SU-DHL-6 (cell line): ENCODE results near the gene NDUFB10.

Experiments
- EZH2phosphoT487 ChIP-seq: fragments of 200-600 bp; sonication (generic), shearing (Covaris generic); conservative IDR thresholded peaks from 2 replicates; pipeline ENCODE4 v1.6.1; 2018; ENCODE audit warnings: mild to moderate bottlenecking, antibody characterized with exemption, low read length, moderate library complexity, mixed read lengths
- TF ChIP-seq, protein P1 (sequence below): fragments of 200-600 bp; sonication (generic); IDR thresholded peaks from one replicate; pipeline ENCODE4 v1.5.1; 2017; ENCODE audit warnings: antibody characterized with exemption, mild to moderate bottlenecking, low read length, moderate library complexity; ENCODE audit not compliant: insufficient read depth, poor library complexity, severe bottlenecking

GRCh38 chr16:1998360-1998835, 39.1 kb downstream of the NDUFB10 start:
- TF ChIP-seq, protein P1, sequence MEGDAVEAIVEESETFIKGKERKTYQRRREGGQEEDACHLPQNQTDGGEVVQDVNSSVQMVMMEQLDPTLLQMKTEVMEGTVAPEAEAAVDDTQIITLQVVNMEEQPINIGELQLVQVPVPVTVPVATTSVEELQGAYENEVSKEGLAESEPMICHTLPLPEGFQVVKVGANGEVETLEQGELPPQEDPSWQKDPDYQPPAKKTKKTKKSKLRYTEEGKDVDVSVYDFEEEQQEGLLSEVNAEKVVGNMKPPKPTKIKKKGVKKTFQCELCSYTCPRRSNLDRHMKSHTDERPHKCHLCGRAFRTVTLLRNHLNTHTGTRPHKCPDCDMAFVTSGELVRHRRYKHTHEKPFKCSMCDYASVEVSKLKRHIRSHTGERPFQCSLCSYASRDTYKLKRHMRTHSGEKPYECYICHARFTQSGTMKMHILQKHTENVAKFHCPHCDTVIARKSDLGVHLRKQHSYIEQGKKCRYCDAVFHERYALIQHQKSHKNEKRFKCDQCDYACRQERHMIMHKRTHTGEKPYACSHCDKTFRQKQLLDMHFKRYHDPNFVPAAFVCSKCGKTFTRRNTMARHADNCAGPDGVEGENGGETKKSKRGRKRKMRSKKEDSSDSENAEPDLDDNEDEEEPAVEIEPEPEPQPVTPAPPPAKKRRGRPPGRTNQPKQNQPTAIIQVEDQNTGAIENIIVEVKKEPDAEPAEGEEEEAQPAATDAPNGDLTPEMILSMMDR = no peak
- TF ChIP-seq EZH2phosphoT487 = no peak
